ENCODE data around the gene NKX2-1. TPM values are rescaled to one million over a fixed set of nuclear protein-coding genes. Genes with fewer than 3 reads are reported as not detected.
A peak's percentile ranks its signal among the peaks of the same experiment; 100 is the strongest.

Gene NKX2-1
- total RNA-seq: not detected
- long read RNA-seq: 0 reads

GRCh38 chr14:36519431-36520321 is at the start of gene NKX2-1:
Gene NKX2-1, minus strand, starts transcription at chr14:36520232. Its CDS starts 103 bp downstream, at chr14:36520129.
- no peak within 1 kb of the TSS for H3K27ac ChIP-seq
- 4% methylated on average over 29 of the region's 49 CpGs for WGBS (ENCODE audit: insufficient coverage, low coverage, low lambda C conversion rate, missing lambda C conversion rate)
- H3K4me1 ChIP-seq: peaks cover 0 to 38% (median 13%) of the 10 kb centered on the region in 4 donors
- TF ChIP-seq POLR2A (IDR thresholded peaks at IDR 0.05): no peak
- TF ChIP-seq, protein P1, sequence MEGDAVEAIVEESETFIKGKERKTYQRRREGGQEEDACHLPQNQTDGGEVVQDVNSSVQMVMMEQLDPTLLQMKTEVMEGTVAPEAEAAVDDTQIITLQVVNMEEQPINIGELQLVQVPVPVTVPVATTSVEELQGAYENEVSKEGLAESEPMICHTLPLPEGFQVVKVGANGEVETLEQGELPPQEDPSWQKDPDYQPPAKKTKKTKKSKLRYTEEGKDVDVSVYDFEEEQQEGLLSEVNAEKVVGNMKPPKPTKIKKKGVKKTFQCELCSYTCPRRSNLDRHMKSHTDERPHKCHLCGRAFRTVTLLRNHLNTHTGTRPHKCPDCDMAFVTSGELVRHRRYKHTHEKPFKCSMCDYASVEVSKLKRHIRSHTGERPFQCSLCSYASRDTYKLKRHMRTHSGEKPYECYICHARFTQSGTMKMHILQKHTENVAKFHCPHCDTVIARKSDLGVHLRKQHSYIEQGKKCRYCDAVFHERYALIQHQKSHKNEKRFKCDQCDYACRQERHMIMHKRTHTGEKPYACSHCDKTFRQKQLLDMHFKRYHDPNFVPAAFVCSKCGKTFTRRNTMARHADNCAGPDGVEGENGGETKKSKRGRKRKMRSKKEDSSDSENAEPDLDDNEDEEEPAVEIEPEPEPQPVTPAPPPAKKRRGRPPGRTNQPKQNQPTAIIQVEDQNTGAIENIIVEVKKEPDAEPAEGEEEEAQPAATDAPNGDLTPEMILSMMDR (IDR thresholded peaks at IDR 0.05): no peak
- no peaks in the 10 kb centered on the region for H3K9me3 ChIP-seq
- DNase-seq (no peak), ATAC-seq (peak in 1 of 4 donors; percentile 19)
- H3K4me3 ChIP-seq: peak within 1 kb of the TSS in 1 of 3 donors; percentile 4
- H3K36me3 ChIP-seq: no peaks in the 10 kb centered on the region
- intact Hi-C loops (cut with DNase I): no loop called here
- peaks cover 39 to 68% of the 10 kb centered on the region in 2 donors for H3K27me3 ChIP-seq

- 49% methylated on average over 9 of the region's 9 CpGs for WGBS (ENCODE audit: insufficient coverage, low coverage, low lambda C conversion rate, missing lambda C conversion rate)
- no peak overlapping the region for H3K27ac ChIP-seq
- intact Hi-C loops (cut with DNase I): loop anchor here in 1 of 2 donors (10.0 kb wide), 1 partner anchor 48 kb away; no protein-coding TSS in a partner anchor
- H3K36me3 ChIP-seq: no peaks in the 10 kb centered on the region
- H3K4me1 ChIP-seq: no peaks in the 10 kb centered on the region
- TF ChIP-seq, protein P1 (IDR thresholded peaks at IDR 0.05): peak; percentile 46 to 89 (median 82)
- TF ChIP-seq POLR2A (IDR thresholded peaks at IDR 0.05): no peak
- no peak overlapping the region for H3K4me3 ChIP-seq
- H3K9me3 ChIP-seq: no peaks in the 10 kb centered on the region
- DNase-seq (peak in 1 of 3 donors; percentile 40), ATAC-seq (peak; percentile 70 to 74 (median 73))
- no peaks in the 10 kb centered on the region for H3K27me3 ChIP-seq
Measured at GRCh38 chr14:36556811-36557433, 36.9 kb upstream of the NKX2-1 start.

GRCh38 chr14:36555998-36556743 is 36.1 kb upstream of the NKX2-1 start:
- TF ChIP-seq POLR2A (IDR thresholded peaks at IDR 0.05): no peak
- TF ChIP-seq, protein P1 (IDR thresholded peaks at IDR 0.05): no peak
- H3K36me3 ChIP-seq: no peaks in the 10 kb centered on the region
- H3K4me1 ChIP-seq: no peaks in the 10 kb centered on the region
- no peaks in the 10 kb centered on the region for H3K9me3 ChIP-seq
- intact Hi-C loops (cut with DNase I): loop anchor here in 1 of 2 donors (10.0 kb wide), 1 partner anchor 49 kb away; no protein-coding TSS in a partner anchor
- ATAC-seq (no peak), DNase-seq (no peak)
- no peak overlapping the region for H3K27ac ChIP-seq
- WGBS (ENCODE audit: insufficient coverage, low coverage, low lambda C conversion rate, missing lambda C conversion rate): 61% methylated on average over 6 of the region's 6 CpGs
- H3K27me3 ChIP-seq: no peaks in the 10 kb centered on the region
- H3K4me3 ChIP-seq: no peak overlapping the region

DNA sequence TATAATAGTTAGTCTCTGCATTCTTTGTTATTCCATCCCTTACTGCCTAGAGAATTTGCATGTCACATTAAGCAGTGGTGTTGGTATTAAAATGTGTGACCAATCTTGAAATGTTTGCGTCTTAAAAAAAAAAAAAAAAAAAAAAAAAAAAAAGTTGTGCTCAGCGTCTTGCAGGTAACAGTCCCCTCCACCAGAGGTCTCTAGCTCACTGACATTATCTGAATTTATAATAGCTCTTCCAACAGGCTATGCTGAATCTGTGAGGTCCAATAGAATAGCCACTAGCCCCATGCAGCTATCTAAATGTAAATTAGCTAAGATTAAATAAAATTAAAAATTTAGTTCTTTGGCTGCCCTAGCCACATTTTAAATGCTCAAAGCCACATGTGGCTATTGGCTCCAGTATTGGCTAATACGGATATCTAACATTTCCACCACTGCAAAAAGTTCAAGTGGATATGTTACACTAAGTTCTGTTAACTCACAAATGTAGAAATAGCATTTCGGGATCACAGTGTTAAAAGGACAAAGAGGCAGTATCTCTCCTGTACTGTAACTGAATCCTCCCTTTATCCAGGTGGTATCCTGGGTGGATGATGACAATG is 33.7 kb upstream of the NKX2-1 start:
- intact Hi-C loops (cut with DNase I): loop anchor here in 1 of 2 donors (10.0 kb wide), 1 partner anchor 51 kb away; no protein-coding TSS in a partner anchor
- peak; percentile 79 to 88 (median 82) for ATAC-seq
- TF ChIP-seq POLR2A (IDR thresholded peaks at IDR 0.05): no peak
- TF ChIP-seq, protein P1 (IDR thresholded peaks at IDR 0.05): peak; percentile 51 to 66 (median 62)

More for the DNA sequence above, 33.7 kb upstream of the NKX2-1 start:
- no peak overlapping the region for H3K4me3 ChIP-seq
- no peaks in the 10 kb centered on the region for H3K9me3 ChIP-seq
- H3K4me1 ChIP-seq: no peaks in the 10 kb centered on the region
- H3K36me3 ChIP-seq: no peaks in the 10 kb centered on the region
- 32% methylated on average over 4 of the region's 4 CpGs for WGBS (ENCODE audit: insufficient coverage, low coverage, low lambda C conversion rate, missing lambda C conversion rate)
- H3K27ac ChIP-seq: no peak overlapping the region
- DNase-seq: no peak
- H3K27me3 ChIP-seq: no peaks in the 10 kb centered on the region

Data from right lobe of liver (tissue), 6 donors.